Stimulated activated naive CD4-positive, alpha-beta T cell (primary cell): ENCODE data around the gene PDZRN4.
"Not testable (repeated sequence)": the region's sequence is repeated elsewhere in the genome, so short reads cannot be mapped to it uniquely, and the experiment has no call there.

Source experiments
- DNase-seq, 6 experiments: peaks; one replicate each; lab custom pipeline; 2025; lab: John Stamatoyannopoulos, UW

PDZRN4 gene

GRCh38 chr12:41563051-41563450, 374.9 kb downstream of the PDZRN4 start:
- DNase-seq: no peak

GRCh38 chr12:41564816-41565215, 376.7 kb downstream of the PDZRN4 start:
- DNase-seq: no peak

DNA sequence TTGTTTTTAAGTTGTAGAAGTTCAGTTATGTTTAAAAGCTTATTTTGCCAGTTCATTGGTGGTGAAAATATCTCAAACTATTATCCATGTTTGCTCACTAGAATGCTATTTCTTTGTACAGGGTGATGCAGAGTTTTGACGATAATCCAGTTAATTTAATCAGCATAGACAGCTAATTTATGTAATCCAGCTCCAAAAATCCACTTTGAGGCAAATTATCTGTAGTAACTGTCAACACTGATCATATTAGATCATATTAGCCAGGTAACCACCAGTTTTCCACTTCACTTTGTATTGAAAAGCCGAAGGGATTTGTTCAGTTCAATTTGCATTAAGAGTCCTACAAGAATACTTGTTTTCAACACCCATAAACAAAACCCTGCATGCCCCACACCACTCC, 378.6 kb downstream of the PDZRN4 start:
- no peak for DNase-seq

DNA sequence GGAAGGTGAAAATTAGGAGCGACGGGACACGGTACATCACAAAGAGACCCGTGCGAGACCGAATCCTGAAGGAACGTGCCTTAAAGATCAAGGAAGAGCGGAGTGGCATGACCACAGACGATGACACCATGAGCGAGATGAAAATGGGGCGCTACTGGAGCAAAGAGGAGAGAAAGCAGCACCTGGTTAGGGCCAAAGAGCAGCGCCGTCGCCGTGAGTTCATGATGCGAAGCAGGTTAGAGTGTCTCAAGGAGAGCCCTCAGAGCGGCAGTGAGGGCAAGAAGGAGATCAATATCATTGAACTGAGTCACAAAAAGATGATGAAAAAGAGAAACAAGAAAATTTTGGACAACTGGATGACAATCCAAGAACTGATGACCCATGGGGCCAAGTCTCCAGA, 385.3 kb downstream of the PDZRN4 start:
- no peak for DNase-seq

DNA sequence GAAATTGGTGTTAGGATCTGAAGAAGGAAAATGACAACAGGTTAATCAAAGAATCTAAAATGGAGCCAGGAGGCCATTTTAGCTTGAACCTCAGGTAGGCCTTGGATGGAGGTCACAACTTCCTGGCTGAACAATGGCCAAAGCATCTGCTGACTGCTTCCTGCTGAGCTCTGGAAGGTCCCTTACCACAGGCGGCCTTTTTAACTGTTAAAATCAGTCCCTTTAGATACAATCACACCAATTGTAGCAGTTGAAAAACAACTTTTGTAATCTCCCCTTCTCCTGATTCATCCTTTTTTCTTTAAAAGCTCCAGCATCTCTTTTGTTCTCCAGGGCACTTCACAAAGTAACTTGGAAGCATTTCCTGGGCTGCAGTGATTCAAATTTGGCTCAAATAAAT, 388.8 kb downstream of the PDZRN4 start:
- DNase-seq: no peak

DNA sequence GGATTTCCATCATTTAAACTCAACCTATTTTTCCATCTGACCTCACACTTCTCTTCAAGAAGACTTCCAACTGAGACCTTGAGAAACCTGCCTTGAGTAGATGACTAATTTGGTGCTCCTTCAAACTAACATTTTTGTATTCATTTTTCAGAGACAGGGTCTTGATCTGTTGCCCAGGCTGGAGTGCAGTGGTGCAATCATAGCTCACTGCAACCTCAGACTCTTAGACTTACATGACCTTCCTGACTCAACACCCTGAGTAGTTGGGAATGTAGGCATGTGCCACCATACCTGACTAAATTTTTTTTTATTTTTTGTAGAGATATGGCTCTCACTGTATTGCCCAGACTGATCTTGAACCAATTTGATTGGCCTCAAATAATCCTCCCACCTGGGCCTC, 389.9 kb downstream of the PDZRN4 start:
- DNase-seq: no peak

- DNase-seq: no peak
These were observed 397.7 kb downstream of the PDZRN4 start for GRCh38 chr12:41585784-41586183.

DNA sequence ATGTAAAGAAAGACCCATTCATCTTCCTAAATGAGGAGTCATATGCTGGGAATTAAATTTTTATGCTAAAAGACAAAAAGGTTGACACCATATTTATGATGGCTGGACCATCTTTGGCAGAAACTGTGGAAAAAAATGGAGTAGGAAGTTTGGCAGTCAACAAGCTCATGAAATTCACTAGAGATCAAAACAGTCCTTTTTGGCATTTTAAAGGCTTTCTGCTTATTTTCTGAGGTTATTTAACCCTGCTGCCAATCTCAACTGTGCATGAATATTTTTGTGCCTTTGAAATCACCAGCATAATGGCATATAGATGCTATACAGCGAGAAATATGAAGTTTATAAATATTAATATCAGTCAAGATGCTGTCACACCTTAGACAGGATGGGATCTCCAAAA, 399.5 kb downstream of the PDZRN4 start:
- no peak for DNase-seq

- no peak for DNase-seq
These were observed 401.8 kb downstream of the PDZRN4 start for GRCh38 chr12:41589878-41590277.

- no peak for DNase-seq
These were observed 408.1 kb downstream of the PDZRN4 start for GRCh38 chr12:41596190-41596589.

DNA sequence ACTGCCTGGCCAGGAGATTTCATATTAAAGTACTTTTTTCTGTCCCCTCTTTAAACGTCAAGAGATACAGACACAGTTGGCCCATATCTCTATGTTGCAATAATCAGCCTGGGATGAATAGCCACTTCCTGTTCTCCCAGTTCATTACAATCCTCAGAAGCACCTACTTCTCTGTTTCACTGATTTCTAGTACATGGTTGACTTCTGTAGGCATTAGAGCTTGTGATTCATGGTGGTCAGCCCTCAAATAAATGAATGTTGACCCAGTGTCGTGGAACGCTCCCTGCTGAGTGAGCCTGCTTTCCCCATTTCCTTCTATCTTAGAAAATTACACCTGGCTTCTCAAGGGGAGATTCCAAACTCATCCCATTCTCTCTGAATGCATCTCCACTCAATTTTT, 416.7 kb downstream of the PDZRN4 start:
- no peak for DNase-seq

- DNase-seq: no peak
These were observed 417.6 kb downstream of the PDZRN4 start for GRCh38 chr12:41605545-41606305.

DNA sequence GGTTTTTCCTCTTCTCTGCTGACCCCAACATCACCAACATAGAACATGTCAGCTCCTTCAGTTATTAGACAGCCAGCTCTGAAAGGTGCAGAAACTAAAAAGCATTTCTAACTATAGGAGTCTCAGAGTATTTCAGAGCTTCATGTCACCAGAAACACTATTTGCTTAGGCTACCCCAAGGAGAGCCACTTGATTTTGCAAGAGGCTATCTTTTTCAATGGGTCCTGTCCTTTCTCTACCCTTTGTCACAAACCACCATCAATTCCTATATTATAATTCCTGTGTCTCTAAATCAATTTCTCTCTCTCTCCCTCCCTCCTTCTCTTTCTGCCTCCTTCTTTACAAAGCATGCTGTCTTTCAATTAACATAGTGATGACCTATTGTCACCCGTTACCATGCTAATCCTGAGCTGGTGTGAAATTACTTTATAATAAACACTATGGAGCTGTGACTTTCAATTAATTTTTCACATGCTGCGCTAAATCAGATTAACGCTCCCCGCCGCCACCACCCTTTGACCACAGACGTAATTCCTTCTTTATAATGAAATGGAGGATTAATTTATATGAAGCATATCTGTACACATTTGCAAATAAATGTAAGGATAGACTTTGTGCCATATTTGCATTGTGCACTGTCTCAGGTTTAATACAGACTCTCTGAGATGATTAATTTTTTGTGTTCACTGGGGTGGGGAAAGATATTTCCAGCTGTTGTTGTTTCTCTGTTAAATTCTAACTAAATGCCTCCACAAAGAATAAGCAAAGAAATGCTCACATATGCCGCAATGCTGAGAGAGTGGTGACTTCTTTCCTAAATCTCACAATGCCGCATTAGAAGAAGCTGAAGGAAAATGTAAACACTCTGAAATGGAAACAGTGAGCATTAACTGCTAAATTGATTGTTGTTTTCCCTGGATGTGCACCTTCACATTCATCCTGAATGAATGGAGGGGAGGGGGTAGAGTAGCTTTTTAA, 418.6 kb downstream of the PDZRN4 start:
- no peak for DNase-seq

- DNase-seq: no peak
These were observed 424.9 kb downstream of the PDZRN4 start for GRCh38 chr12:41612892-41613557.

DNA sequence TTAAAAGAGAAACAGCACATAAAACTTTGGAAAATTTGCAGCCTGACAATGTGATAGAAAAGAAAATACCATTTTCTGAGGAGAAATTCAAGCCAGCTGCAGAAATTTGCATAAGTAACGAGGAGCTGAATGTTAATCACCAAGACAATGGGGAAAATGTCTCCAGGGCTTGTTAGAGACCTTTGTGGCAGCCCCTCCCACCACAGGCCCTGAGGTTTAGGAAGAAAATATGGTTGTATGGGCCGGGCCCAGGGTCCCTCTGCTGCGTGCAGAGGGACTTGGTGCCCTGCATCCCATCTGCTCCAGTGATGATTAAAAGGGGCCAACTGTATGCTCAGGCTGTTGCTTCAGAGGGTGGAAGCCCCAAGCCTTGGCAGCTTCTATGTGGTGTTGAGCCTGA, 427.1 kb downstream of the PDZRN4 start:
- DNase-seq: not testable (repeated sequence)

DNA sequence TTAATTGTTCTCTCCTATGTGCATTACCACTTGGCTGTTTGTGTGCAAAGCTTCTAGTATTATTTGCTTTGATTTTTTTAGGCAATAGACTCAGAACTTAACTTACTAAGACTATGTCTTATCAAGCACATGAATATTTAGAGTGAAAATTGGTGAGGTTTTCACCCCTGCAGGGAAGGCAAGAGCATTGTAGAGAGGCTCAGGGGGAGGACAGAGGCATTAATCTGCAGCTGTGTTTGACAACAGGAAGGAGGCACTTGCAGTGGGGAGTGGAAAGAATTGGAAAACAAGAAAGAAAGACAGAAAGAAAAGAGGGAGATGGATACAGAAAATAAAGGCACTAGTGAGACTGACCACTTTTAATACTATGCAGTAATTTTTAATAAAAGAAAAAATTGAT, 431.6 kb downstream of the PDZRN4 start:
- no peak for DNase-seq

GRCh38 chr12:41621291-41621690, 433.2 kb downstream of the PDZRN4 start:
- DNase-seq: no peak
